CD4-positive, alpha-beta T cell treated with Interferon gamma for 1 hour (primary cell): ENCODE measurements around the gene PREX1.

Source experiments
- DNase-seq: peaks from one replicate; pipeline ENCODE4 v3.0.0-alpha.2; 2020

Gene PREX1

GRCh38 chr20:48729538-48729937, 98.3 kb downstream of the PREX1 start:
- DNase-seq, result no peak

- DNase-seq, result no peak
Measured at GRCh38 chr20:48728042-48728825, 99.6 kb downstream of the PREX1 start.

- no peak for DNase-seq
Measured at GRCh38 chr20:48727226-48727625, 100.6 kb downstream of the PREX1 start.

- no peak for DNase-seq
Measured at GRCh38 chr20:48725555-48725991, 102.2 kb downstream of the PREX1 start.

- DNase-seq, result no peak
Measured at GRCh38 chr20:48724891-48725554, 102.8 kb downstream of the PREX1 start.

- DNase-seq, result no peak
Measured at GRCh38 chr20:48724382-48724781, 103.4 kb downstream of the PREX1 start.

- DNase-seq, result peak; percentile 60
Measured at GRCh38 chr20:48723308-48724264, 104.2 kb downstream of the PREX1 start.

GRCh38 chr20:48722737-48723191, 105.0 kb downstream of the PREX1 start:
- peak; percentile 22 for DNase-seq

- peak; percentile 51 for DNase-seq
Measured at GRCh38 chr20:48722002-48722731, 105.6 kb downstream of the PREX1 start.

GRCh38 chr20:48721324-48722001, 106.3 kb downstream of the PREX1 start:
- no peak for DNase-seq

GRCh38 chr20:48720256-48720985, 107.4 kb downstream of the PREX1 start:
- DNase-seq, result no peak

GRCh38 chr20:48719598-48720255, 108.1 kb downstream of the PREX1 start:
- DNase-seq, result no peak

- DNase-seq, result peak; percentile 48
Measured at GRCh38 chr20:48718786-48719578, 108.8 kb downstream of the PREX1 start.

GRCh38 chr20:48717680-48718223, 110.0 kb downstream of the PREX1 start:
- DNase-seq, result no peak

- DNase-seq, result no peak
Measured at GRCh38 chr20:48717095-48717672, 110.6 kb downstream of the PREX1 start.

- no peak for DNase-seq
Measured at GRCh38 chr20:48716541-48716940, 111.3 kb downstream of the PREX1 start.

GRCh38 chr20:48716086-48716485, 111.7 kb downstream of the PREX1 start:
- DNase-seq, result peak; percentile 15

GRCh38 chr20:48714764-48715163, 113.0 kb downstream of the PREX1 start:
- no peak for DNase-seq
